Measurements from ENCODE around the gene NTRK1. TPM values are rescaled to one million over a fixed set of nuclear protein-coding genes. Genes with fewer than 3 reads are reported as not detected.

The NTRK1 gene
- total and polyA plus RNA-seq, 2 of the 4 experiments (the other 2 are of a cell fraction), result not detected

GRCh38 chr1:156876281-156876680 lies 15.6 kb downstream of the NTRK1 start:
- H4K5ac ChIP-seq (ENCODE audit: low read depth, low read length), result no peak overlapping the region
- no peak overlapping the region for H2BK20ac ChIP-seq (ENCODE audit: low read depth, low read length)
- no peak overlapping the region for H3K4me3 ChIP-seq (ENCODE audit: insufficient read depth, low read depth, low read length)
- H2AK9ac ChIP-seq (replicated peaks; ENCODE audit: low read depth, low read length, poor library complexity), result no peak overlapping the region
- no peak overlapping the region for H3K4ac ChIP-seq (ENCODE audit: low read depth, low read length)
- ATAC-seq (ENCODE audit: low read depth), result no peak
- no peak overlapping the region for H3K23ac ChIP-seq (ENCODE audit: low read depth, low read length)
- WGBS, 2 experiments (ENCODE audit: extremely low coverage in 2 of 2, insufficient read length in 1 of 2), result 25% methylated on average over 4 of the region's 21 CpGs; no CpG with 5 or more reads in 1 of the 2 experiments
- in situ Hi-C loops (cut with MboI; ENCODE audit: low sequenced_read_pairs), result no loop called here
- H3K14ac ChIP-seq (replicated peaks; ENCODE audit: low read depth, low read length), result no peak overlapping the region
- H2AK5ac ChIP-seq (ENCODE audit: low read depth, low read length), result no peak overlapping the region
- H2BK120ac ChIP-seq (ENCODE audit: low read depth, low read length), result no peak overlapping the region
- peak overlapping the region; percentile 18 for H2AFZ ChIP-seq (replicated peaks; ENCODE audit: low read length, poor library complexity)
- H2BK15ac ChIP-seq (ENCODE audit: low read depth, low read length), result no peak overlapping the region
- no peak overlapping the region for H3K9ac ChIP-seq (ENCODE audit: low read depth, low read length)
- H3K56ac ChIP-seq (ENCODE audit: extremely low read depth, insufficient read depth, low read length), result no peak overlapping the region
- H3K27ac ChIP-seq (ENCODE audit: insufficient read depth, low read length), result no peak overlapping the region
- intact Hi-C loops (cut with micrococcal nuclease), result no loop called here
- H3K36me3 ChIP-seq (ENCODE audit: control insufficient read depth, insufficient read depth, low read length), result no peaks in the 10 kb centered on the region
- no peaks in the 10 kb centered on the region; the same call in 1 of the 2 replicates for H3K4me1 ChIP-seq (ENCODE audit: control insufficient read depth, insufficient read depth, low read length)
- H4K8ac ChIP-seq (ENCODE audit: low read depth in 2 of 2, low read length in 2 of 2), result no peak overlapping the region
- H3K9me1 ChIP-seq (ENCODE audit: insufficient read depth, low read length), result no peaks in the 10 kb centered on the region
- H4K91ac ChIP-seq (ENCODE audit: insufficient read depth, low read depth, low read length), result no peak overlapping the region
- H3K27me3 ChIP-seq (ENCODE audit: control insufficient read depth, insufficient read depth, low read length), result peaks cover 67% of the 10 kb centered on the region
- POLR2A ChIA-PET (ENCODE audit: unreplicated experiment), result interaction anchor here (0.6 kb wide), 1 partner anchor 338 kb away, joined by 3 read pairs; no protein-coding TSS in a partner anchor
- no peak overlapping the region for H2BK5ac ChIP-seq (ENCODE audit: low read depth, low read length, poor library complexity, severe bottlenecking)
- H4K20me1 ChIP-seq (ENCODE audit: insufficient read depth, low read length), result 0 out of 2 replicates have a peak, but pooled peaks cover 4% of the 10 kb centered on the region
- TF ChIP-seq CEBPB (IDR thresholded peaks at IDR 0.05; ENCODE audit: low read depth, low read length) (no peak), MAFK (IDR thresholded peaks at IDR 0.05; ENCODE audit: low read depth, low read length) (no peak), SMC3 (IDR thresholded peaks at IDR 0.05; ENCODE audit: low read depth, low read length) (no peak), BHLHE40 (IDR thresholded peaks at IDR 0.05; ENCODE audit: low read depth, low read length) (no peak), RAD21 (IDR thresholded peaks at IDR 0.05; ENCODE audit: low read length) (no peak)
- TF ChIP-seq, protein P1, sequence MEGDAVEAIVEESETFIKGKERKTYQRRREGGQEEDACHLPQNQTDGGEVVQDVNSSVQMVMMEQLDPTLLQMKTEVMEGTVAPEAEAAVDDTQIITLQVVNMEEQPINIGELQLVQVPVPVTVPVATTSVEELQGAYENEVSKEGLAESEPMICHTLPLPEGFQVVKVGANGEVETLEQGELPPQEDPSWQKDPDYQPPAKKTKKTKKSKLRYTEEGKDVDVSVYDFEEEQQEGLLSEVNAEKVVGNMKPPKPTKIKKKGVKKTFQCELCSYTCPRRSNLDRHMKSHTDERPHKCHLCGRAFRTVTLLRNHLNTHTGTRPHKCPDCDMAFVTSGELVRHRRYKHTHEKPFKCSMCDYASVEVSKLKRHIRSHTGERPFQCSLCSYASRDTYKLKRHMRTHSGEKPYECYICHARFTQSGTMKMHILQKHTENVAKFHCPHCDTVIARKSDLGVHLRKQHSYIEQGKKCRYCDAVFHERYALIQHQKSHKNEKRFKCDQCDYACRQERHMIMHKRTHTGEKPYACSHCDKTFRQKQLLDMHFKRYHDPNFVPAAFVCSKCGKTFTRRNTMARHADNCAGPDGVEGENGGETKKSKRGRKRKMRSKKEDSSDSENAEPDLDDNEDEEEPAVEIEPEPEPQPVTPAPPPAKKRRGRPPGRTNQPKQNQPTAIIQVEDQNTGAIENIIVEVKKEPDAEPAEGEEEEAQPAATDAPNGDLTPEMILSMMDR (conservative IDR thresholded peaks at IDR 0.05; ENCODE audit: low read depth, low read length), result peak; percentile 13; the same call in 1 of the 2 replicates
- H3K79me1 ChIP-seq (ENCODE audit: low read depth in 1 of 2, low read length in 2 of 2), result no peaks in the 10 kb centered on the region
- dilution Hi-C loops (cut with HindIII; ENCODE audit: low sequenced_read_pairs, unreplicated experiment), result no loop called here
- no TSS peak for BruUV-seq (replicated peaks)
- no peak for DNase-seq
- H3K18ac ChIP-seq (ENCODE audit: low read depth, low read length), result no peak overlapping the region
- H3K4me2 ChIP-seq (ENCODE audit: low read depth, low read length), result no peak overlapping the region
- H3K9me3 ChIP-seq (ENCODE audit: control insufficient read depth, insufficient read depth, low read length), result no peaks in the 10 kb centered on the region
- CTCF ChIA-PET, result interaction anchor here (0.7 kb wide), 1 partner anchor 217 kb away, joined by 3 read pairs; no protein-coding TSS in a partner anchor
